D721Med (cell line): ENCODE data around the gene PIK3CA.

Experiments
- DNase-seq: peaks from one replicate; pipeline ENCODE4 v3.0.0; 2011; ENCODE audit warnings: low spot score; ENCODE audit not compliant: insufficient read length
- FAIRE-seq: peaks from 2 replicates; lab custom pipeline; 2011; peaks lifted over from hg19 to GRCh38; lab: Jason Lieb, UNC
- TF ChIP-seq, protein P1 (sequence below): IDR thresholded peaks from 2 replicates; pipeline ENCODE4 v1.5.1; 2012; ENCODE audit warnings: mild to moderate bottlenecking, control low read depth; ENCODE audit not compliant: insufficient read depth; ENCODE audit errors: missing control alignments

PIK3CA gene

DNA sequence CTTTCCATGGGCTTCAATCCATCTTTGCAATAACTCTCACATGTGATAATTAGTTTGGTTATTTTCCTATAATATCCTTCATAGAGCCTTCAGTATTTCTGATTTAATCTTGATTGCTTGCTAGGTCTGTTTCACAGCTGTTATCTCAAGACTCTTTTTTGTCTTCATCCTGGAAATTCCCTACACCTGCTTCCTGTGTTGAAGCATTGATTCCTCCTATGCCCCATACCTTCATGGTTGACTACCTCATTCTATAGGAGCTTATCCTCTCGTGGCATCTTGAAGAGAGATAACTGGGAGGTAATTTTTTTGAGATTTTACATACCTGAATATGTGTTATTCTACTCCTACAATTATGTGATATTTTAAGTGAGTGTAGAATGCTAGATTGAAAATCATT, 26.7 kb downstream of the PIK3CA start:
- TF ChIP-seq, protein P1, sequence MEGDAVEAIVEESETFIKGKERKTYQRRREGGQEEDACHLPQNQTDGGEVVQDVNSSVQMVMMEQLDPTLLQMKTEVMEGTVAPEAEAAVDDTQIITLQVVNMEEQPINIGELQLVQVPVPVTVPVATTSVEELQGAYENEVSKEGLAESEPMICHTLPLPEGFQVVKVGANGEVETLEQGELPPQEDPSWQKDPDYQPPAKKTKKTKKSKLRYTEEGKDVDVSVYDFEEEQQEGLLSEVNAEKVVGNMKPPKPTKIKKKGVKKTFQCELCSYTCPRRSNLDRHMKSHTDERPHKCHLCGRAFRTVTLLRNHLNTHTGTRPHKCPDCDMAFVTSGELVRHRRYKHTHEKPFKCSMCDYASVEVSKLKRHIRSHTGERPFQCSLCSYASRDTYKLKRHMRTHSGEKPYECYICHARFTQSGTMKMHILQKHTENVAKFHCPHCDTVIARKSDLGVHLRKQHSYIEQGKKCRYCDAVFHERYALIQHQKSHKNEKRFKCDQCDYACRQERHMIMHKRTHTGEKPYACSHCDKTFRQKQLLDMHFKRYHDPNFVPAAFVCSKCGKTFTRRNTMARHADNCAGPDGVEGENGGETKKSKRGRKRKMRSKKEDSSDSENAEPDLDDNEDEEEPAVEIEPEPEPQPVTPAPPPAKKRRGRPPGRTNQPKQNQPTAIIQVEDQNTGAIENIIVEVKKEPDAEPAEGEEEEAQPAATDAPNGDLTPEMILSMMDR: no peak
- FAIRE-seq: no peak
- DNase-seq: no peak

DNA sequence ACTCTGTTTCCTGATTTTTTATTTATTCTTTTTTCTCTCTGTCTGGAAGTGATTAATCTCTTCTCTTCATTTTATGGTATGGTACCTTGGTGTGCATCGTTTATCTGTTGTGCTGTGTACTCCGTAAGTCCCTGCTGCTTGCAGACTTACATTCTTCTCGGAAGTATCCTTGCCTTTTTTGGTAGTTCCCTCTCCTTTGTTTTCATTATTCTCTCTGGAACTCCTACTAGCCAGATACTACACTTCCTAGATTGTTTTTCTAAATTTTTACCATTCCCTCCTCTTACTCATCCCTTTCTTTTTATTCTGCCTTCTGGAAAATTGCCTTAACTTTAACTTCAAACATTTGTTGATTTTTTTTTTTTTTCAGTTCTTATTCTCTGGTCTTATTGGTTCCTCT, 27.2 kb downstream of the PIK3CA start:
- FAIRE-seq: no peak
- TF ChIP-seq, protein P1: no peak

DNA sequence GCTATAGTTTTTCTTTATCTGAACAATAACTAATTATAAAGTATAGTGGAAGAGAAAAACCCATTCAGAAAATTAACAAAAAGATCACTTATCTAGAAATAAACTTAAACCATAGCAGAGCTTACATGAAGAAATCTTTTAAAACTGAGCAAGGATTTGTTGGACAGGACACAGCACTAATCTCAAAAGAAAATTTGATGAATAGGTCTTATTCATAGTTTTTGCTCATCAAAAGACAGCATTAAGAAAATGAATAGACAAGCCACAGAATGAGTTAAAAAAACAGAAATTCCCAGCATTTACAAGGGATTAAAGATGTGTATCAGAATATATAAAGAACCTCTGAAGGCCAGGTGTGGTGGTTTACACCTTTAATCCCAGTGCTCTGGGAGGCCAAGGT, 29.5 kb downstream of the PIK3CA start:
- FAIRE-seq: no peak
- DNase-seq: no peak
- TF ChIP-seq, protein P1: no peak

More for the DNA sequence above, 27.2 kb downstream of the PIK3CA start:
- DNase-seq: no peak

DNA sequence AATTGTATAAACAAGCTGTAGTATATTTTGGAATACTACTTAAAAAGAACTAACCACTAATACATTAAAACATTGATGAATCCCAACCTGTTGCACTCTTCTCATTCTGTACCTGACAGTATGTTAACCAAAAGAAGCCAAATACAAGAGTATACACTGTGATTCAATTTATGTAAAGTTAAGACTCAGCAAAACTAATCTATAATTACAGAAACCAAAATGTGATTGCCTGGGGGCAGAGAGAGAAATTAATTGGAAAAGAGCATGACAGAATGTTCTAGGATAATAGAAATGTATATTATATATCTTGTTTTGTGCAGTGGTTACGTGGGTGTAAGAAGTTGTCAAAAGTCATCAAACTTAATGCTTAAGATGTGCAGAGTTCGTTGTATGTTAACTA, 31.1 kb downstream of the PIK3CA start:
- FAIRE-seq (no peak), DNase-seq (no peak)
- TF ChIP-seq, protein P1: no peak

DNA sequence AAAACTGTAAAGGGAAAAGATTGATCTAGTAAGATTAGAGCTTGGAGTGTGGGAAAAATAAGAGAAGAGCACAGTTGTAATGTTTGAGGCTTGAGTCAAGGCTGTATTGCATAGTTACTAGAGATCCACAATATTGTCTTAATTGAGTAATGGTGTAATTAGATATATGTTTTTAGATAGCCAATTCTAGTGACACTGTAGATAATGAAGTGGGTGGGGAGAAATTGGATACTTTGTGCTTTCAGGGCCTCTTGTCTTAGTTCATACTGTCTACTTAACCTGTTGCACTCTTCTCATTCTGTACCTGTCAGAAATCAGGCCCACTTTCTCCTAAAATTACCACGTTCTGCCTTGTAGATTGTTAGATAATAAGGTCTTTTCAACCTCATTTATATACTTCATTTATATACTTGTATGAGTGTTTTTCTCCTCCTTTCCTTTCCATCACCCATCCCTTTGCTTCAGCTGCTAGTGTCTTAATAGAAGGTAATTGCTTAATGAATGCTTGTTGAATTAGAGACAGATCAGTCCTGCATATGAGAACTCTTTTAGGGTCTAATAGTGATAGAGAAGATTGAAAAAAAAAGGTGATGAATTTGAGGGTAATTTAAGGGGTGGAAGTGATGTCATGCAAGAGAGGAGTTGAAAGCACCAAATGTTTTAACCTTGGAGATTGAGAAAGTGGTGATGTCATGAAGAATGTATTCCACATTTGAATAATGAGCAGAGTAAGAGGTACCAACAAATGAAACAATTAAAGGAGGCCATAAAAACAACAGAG, 32.0 kb downstream of the PIK3CA start:
- TF ChIP-seq, protein P1: no peak
- no peak for FAIRE-seq

DNA sequence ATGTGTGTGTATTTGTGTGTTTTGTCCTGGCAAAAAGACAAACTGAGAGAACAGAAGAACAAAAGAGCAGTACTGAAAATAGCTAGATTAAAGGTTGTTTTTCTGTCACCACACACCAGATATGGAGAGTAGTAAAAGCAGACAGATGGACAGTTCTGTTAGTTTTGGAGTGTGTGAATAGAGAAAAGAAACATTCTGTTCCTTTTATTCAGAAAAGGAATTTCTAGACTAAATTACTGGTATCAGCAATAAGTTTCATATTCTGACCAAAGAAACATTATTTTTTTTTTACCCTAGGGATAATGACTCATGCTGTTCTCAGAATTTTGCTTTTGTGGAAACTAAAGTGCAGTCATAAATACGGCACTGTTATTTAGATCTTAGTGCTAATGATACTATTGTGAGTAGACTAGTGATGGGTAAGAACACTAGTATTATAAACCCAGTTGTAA, 32.9 kb downstream of the PIK3CA start:
- FAIRE-seq (no peak), DNase-seq (no peak)
- TF ChIP-seq, protein P1: no peak

More for the DNA sequence above, 32.0 kb downstream of the PIK3CA start:
- DNase-seq: no peak

DNA sequence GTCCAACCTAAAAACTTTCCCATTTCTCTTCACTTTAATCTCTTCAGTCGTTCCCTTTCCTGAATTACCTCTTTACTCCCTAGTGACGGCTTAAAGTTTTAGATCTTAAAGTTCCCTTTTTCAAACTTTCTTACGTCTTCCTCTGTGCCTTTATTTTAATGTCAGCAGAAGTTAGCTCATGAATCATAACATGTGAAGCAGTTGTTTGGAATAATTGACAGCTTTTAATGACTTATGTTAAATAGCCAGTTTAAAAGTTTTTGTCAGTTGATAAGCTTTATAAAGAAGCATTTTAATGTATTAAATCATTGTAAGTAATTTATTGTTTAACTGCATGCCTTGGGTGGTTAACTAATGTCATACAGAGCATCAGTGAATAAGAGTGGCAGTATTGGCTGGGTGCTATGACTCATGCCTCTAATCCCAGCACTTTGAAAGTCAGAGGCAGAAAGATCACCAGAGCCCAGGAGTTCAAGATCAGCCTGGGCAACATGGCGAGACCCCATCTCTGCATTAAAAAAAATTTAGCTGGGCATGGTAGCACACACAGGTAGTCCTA, 33.9 kb downstream of the PIK3CA start:
- DNase-seq (no peak), FAIRE-seq (no peak)
- TF ChIP-seq, protein P1: no peak
